ENCODE measurements around the gene RBP2. TPM values are rescaled to one million over a fixed set of nuclear protein-coding genes. Genes with fewer than 3 reads are reported as not detected.
"Not testable (repeated sequence)": the region's sequence is repeated elsewhere in the genome, so short reads cannot be mapped to it uniquely, and the experiment has no call there.

Gene RBP2
- total RNA-seq, 2 experiments from 2014 or later: not detected

- ChIA-PET POLR2A (no interaction called here), CTCF (no interaction called here)
Observed at GRCh38 chr3:139447486-139447885, 28.8 kb downstream of the RBP2 start.

- POLR2A ChIA-PET: no interaction called here
- CTCF ChIA-PET: no interaction called here
Observed at GRCh38 chr3:139444446-139444845, 31.9 kb downstream of the RBP2 start.

- ChIA-PET CTCF (no interaction called here), POLR2A (no interaction called here)
Observed at GRCh38 chr3:139443186-139443585, 33.1 kb downstream of the RBP2 start.

- ChIA-PET CTCF (no interaction called here), POLR2A (no interaction called here)
Observed at GRCh38 chr3:139441656-139442055, 34.7 kb downstream of the RBP2 start.

GRCh38 chr3:139440639-139441556 lies 35.4 kb downstream of the RBP2 start:
- ChIA-PET POLR2A (no interaction called here), CTCF (no interaction called here)

- POLR2A ChIA-PET: no interaction called here
- CTCF ChIA-PET: no interaction called here
Observed at GRCh38 chr3:139439278-139439677, 37.0 kb downstream of the RBP2 start.

- ChIA-PET CTCF (interaction anchor here (0.6 kb wide), 1 partner anchor 910 kb away, joined by 3 read pairs; no protein-coding TSS in a partner anchor), POLR2A (no interaction called here)
Observed at GRCh38 chr3:139434764-139435307, 41.5 kb downstream of the RBP2 start.

GRCh38 chr3:139434228-139434627 lies 42.1 kb downstream of the RBP2 start:
- POLR2A ChIA-PET: no interaction called here
- CTCF ChIA-PET: interaction anchor here (0.6 kb wide), 1 partner anchor 911 kb away, joined by 3 read pairs; no protein-coding TSS in a partner anchor

- POLR2A ChIA-PET: no interaction called here
- CTCF ChIA-PET: no interaction called here
Observed at GRCh38 chr3:139433089-139433488, 43.2 kb downstream of the RBP2 start.

GRCh38 chr3:139430493-139430892 lies 45.8 kb downstream of the RBP2 start:
- CTCF ChIA-PET: no interaction called here
- POLR2A ChIA-PET: no interaction called here

GRCh38 chr3:139427283-139428060 lies 48.8 kb downstream of the RBP2 start:
- POLR2A ChIA-PET: no interaction called here
- CTCF ChIA-PET: interaction anchor here (0.5 to 0.6 kb wide), 2 partner anchors 121 to 156 kb away, joined by 4 read pairs; no protein-coding TSS in a partner anchor

GRCh38 chr3:139425745-139426400 lies 50.4 kb downstream of the RBP2 start:
- POLR2A ChIA-PET: no interaction called here
- CTCF ChIA-PET: no interaction called here

- ChIA-PET POLR2A (no interaction called here), CTCF (no interaction called here)
Observed at GRCh38 chr3:139423232-139423631, 53.1 kb downstream of the RBP2 start.

GRCh38 chr3:139421460-139421859 lies 54.9 kb downstream of the RBP2 start:
- CTCF ChIA-PET: no interaction called here
- POLR2A ChIA-PET: no interaction called here

- POLR2A ChIA-PET: no interaction called here
- CTCF ChIA-PET: no interaction called here
Observed at GRCh38 chr3:139421040-139421439, 55.3 kb downstream of the RBP2 start.

- ChIA-PET POLR2A (no interaction called here), CTCF (no interaction called here)
Observed at GRCh38 chr3:139418144-139418543, 58.2 kb downstream of the RBP2 start.

GRCh38 chr3:139416275-139416674 lies 60.0 kb downstream of the RBP2 start:
- POLR2A ChIA-PET: no interaction called here

GRCh38 chr3:139414608-139415224 lies 61.6 kb downstream of the RBP2 start:
- POLR2A ChIA-PET: no interaction called here
- CTCF ChIA-PET: no interaction called here

More at GRCh38 chr3:139416275-139416674, 60.0 kb downstream of the RBP2 start:
- CTCF ChIA-PET: no interaction called here

- POLR2A ChIA-PET, CTCF ChIA-PET: not testable (repeated sequence)
Observed at GRCh38 chr3:139412891-139413290, 63.4 kb downstream of the RBP2 start.

All from activated CD8-positive, alpha-beta memory T cell treated with anti-CD3 and anti-CD28 coated beads for 36 hours (primary cell).